ENCODE data around the gene NUTM2F.
"Not testable (repeated sequence)": the region's sequence is repeated elsewhere in the genome, so short reads cannot be mapped to it uniquely, and the experiment has no call there.

The NUTM2F gene

GRCh38 chr9:94315034-94315984 is 13.1 kb downstream of the NUTM2F start:
- not testable (repeated sequence) for DNase-seq

- DNase-seq = no peak
Observed at GRCh38 chr9:94303321-94303720, 25.1 kb downstream of the NUTM2F start.

GRCh38 chr9:94302426-94302825 is 26.0 kb downstream of the NUTM2F start:
- no peak for DNase-seq

- DNase-seq = no peak
Observed at GRCh38 chr9:94301583-94301982, 26.9 kb downstream of the NUTM2F start.

GRCh38 chr9:94300470-94301301 is 27.8 kb downstream of the NUTM2F start:
- no peak for DNase-seq

- DNase-seq = no peak
Observed at GRCh38 chr9:94298949-94299599, 29.4 kb downstream of the NUTM2F start.

- DNase-seq = no peak
Observed at GRCh38 chr9:94289691-94290090, 38.8 kb downstream of the NUTM2F start.

GRCh38 chr9:94287877-94288513 is 40.4 kb downstream of the NUTM2F start:
- DNase-seq = no peak

GRCh38 chr9:94286116-94286515 is 42.3 kb downstream of the NUTM2F start:
- no peak for DNase-seq

GRCh38 chr9:94281101-94281500 is 47.3 kb downstream of the NUTM2F start:
- DNase-seq = no peak

- DNase-seq = no peak
Observed at GRCh38 chr9:94280409-94280989, 47.9 kb downstream of the NUTM2F start.

GRCh38 chr9:94277885-94278536 is 50.4 kb downstream of the NUTM2F start:
- DNase-seq = no peak

- DNase-seq = not testable (repeated sequence)
Observed at GRCh38 chr9:94277029-94277428, 51.4 kb downstream of the NUTM2F start.

- DNase-seq = no peak
Observed at GRCh38 chr9:94270009-94270408, 58.4 kb downstream of the NUTM2F start.

- DNase-seq = peak in 1 of 2 experiments; percentile 26
Observed at GRCh38 chr9:94269264-94269663, 59.2 kb downstream of the NUTM2F start.
